OCI-LY7 (cell line): ENCODE results near the gene CACNA1H.

Experiments used
- CTCF ChIP-seq: fragments of 200-600 bp; sonication (generic); conservative IDR thresholded peaks from 2 replicates; pipeline ENCODE4 v1.5.1; 2014; ENCODE audit warnings: mild to moderate bottlenecking, antibody characterized with exemption, low read length, moderate library complexity, mixed read lengths
- EZH2phosphoT487 ChIP-seq: fragments of 200-600 bp; sonication (generic); IDR thresholded peaks from 2 replicates; pipeline ENCODE4 v1.6.1; 2018; ENCODE audit warnings: low read depth, borderline replicate concordance, mild to moderate bottlenecking, mixed run types, antibody characterized with exemption, low read length, moderate library complexity, mixed read lengths

DNA sequence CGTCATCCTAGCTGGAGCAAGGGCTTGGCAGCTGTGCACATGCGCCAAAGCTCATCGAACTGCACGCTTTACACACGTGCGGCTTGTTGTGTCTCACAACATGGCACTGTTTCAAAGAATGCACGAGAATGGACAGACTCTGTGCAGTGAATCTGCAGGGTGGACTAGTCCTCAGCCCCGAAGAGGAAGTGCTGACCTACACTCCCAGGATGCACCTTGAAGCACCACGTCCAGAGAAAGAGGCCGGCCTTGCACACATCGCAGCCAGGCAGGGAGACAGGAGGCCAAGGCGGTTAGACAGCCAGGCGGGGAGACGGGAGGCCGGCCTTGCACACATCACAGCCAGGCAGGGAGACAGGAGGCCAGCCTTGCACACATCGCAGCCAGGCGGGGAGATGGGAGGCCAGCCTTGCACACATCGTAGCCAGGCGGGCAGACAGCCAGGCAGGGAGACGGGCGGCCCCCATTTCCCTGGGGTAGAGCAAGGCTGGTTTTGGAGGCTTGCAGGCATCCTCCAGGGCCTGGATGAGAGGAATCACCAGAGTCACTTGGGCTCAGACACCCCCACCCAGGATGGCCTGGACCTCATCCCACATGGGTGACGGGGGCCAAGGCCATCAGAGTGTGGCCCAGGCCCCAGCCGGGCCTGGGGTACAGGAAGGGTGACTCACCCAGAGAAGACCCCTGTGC is 9.0 kb upstream of the CACNA1H start:
- TF ChIP-seq CTCF (no peak), EZH2phosphoT487 (no peak)
